ENCODE results near the gene GALM.

DNA sequence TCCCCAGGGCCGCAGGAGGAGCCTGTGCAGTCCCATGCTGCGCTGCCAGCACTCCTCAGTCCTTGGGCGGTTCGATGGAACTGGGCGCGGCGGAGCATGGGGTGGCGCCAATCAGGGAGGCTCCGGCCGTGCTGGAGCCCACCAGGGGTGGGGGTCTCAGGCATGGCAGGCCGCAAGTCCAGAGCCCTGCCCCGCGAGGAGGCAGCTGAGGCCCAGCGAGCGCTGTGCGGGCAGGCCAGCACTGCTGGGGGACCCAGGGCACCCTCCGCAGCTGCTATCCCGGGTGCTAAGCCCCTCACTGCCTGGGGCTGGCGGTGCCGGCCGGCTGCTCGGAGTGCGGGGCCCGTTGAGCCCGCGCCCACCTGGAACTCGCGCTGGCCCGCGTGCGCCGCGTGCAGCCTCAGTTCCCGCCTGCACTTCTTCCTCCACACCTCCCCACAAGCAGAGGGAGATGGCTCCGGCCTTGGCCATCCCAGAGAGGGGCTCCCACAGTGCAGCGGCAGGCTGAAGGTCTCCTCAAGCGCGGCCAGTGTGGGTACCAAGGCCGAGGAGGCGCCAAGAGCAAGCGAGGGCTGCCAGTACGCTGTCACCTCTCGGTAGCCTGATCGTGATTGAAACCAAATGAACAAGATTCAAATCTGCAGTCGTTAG is 22.8 kb upstream of the GALM start:
- no peak for TF ChIP-seq EZH2 (IDR thresholded peaks at IDR 0.05; ENCODE audit: borderline replicate concordance, low read length)
- TF ChIP-seq, protein P1, sequence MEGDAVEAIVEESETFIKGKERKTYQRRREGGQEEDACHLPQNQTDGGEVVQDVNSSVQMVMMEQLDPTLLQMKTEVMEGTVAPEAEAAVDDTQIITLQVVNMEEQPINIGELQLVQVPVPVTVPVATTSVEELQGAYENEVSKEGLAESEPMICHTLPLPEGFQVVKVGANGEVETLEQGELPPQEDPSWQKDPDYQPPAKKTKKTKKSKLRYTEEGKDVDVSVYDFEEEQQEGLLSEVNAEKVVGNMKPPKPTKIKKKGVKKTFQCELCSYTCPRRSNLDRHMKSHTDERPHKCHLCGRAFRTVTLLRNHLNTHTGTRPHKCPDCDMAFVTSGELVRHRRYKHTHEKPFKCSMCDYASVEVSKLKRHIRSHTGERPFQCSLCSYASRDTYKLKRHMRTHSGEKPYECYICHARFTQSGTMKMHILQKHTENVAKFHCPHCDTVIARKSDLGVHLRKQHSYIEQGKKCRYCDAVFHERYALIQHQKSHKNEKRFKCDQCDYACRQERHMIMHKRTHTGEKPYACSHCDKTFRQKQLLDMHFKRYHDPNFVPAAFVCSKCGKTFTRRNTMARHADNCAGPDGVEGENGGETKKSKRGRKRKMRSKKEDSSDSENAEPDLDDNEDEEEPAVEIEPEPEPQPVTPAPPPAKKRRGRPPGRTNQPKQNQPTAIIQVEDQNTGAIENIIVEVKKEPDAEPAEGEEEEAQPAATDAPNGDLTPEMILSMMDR (IDR thresholded peaks at IDR 0.05; ENCODE audit: low read length) = no peak
